ENCODE results near the gene CDH22. TPM values are rescaled to one million over a fixed set of nuclear protein-coding genes. Genes with fewer than 3 reads are reported as not detected.

The CDH22 gene
- total RNA-seq, 2 donors from 2014 or later: 0.12 to 0.13 TPM

GRCh38 chr20:46304361-46304760 lies 3.9 kb downstream of the CDH22 start:
- H3K9ac ChIP-seq (ENCODE audit: low read depth in 2 of 2, low read length in 2 of 2): no peak overlapping the region
- no peaks in the 10 kb centered on the region for H3K9me3 ChIP-seq
- no peak for DNase-seq
- H3K4me1 ChIP-seq: peaks cover 8% of the 10 kb centered on the region
- H3K27me3 ChIP-seq: peaks cover 31% of the 10 kb centered on the region
- no peak overlapping the region for H3K4me3 ChIP-seq
- TF ChIP-seq CTCF (IDR thresholded peaks at IDR 0.05): no peak
- intact Hi-C loops (cut with DNase I): no loop called here
- H3K27ac ChIP-seq: no peak overlapping the region
- no peaks in the 10 kb centered on the region for H3K36me3 ChIP-seq

- no peak for TF ChIP-seq CTCF (IDR thresholded peaks at IDR 0.05)
- Histone ChIP-seq H3K9me3 (no peaks in the 10 kb centered on the region), H3K9ac (ENCODE audit: low read depth in 2 of 2, low read length in 2 of 2) (no peak overlapping the region), H3K36me3 (no peaks in the 10 kb centered on the region), H3K27ac (no peak overlapping the region), H3K27me3 (peaks cover 22% of the 10 kb centered on the region), H3K4me3 (no peak overlapping the region), H3K4me1 (peaks cover 8% of the 10 kb centered on the region)
- DNase-seq: no peak
- intact Hi-C loops (cut with DNase I): no loop called here
Measured at GRCh38 chr20:46303176-46303956, 4.9 kb downstream of the CDH22 start.

GRCh38 chr20:46302106-46302505 lies 6.2 kb downstream of the CDH22 start:
- Histone ChIP-seq H3K4me3 (no peak overlapping the region), H3K27me3 (peaks cover 10% of the 10 kb centered on the region), H3K36me3 (no peaks in the 10 kb centered on the region), H3K4me1 (peaks cover 2% of the 10 kb centered on the region), H3K9me3 (no peaks in the 10 kb centered on the region), H3K27ac (no peak overlapping the region), H3K9ac (ENCODE audit: low read depth in 2 of 2, low read length in 2 of 2) (no peak overlapping the region)
- intact Hi-C loops (cut with DNase I): no loop called here
- DNase-seq: no peak
- TF ChIP-seq CTCF (IDR thresholded peaks at IDR 0.05): no peak

- H3K9ac ChIP-seq (ENCODE audit: low read depth in 2 of 2, low read length in 2 of 2): no peak overlapping the region
- H3K9me3 ChIP-seq: no peaks in the 10 kb centered on the region
- H3K36me3 ChIP-seq: no peaks in the 10 kb centered on the region
- H3K27me3 ChIP-seq: peaks cover 1% of the 10 kb centered on the region
- intact Hi-C loops (cut with DNase I): no loop called here
- H3K4me1 ChIP-seq: no peaks in the 10 kb centered on the region
- no peak overlapping the region for H3K27ac ChIP-seq
- no peak for TF ChIP-seq CTCF (IDR thresholded peaks at IDR 0.05)
- no peak overlapping the region for H3K4me3 ChIP-seq
- DNase-seq: no peak
Measured at GRCh38 chr20:46300281-46300680, 8.0 kb downstream of the CDH22 start.

GRCh38 chr20:46299078-46299477 lies 9.2 kb downstream of the CDH22 start:
- Histone ChIP-seq H3K4me1 (no peaks in the 10 kb centered on the region), H3K9ac (ENCODE audit: low read depth in 2 of 2, low read length in 2 of 2) (no peak overlapping the region), H3K36me3 (no peaks in the 10 kb centered on the region), H3K9me3 (no peaks in the 10 kb centered on the region), H3K27me3 (no peaks in the 10 kb centered on the region), H3K27ac (no peak overlapping the region), H3K4me3 (no peak overlapping the region)
- DNase-seq: no peak
- no peak for TF ChIP-seq CTCF (IDR thresholded peaks at IDR 0.05)
- intact Hi-C loops (cut with DNase I): no loop called here

Data from colonic mucosa (tissue), 4 donors.